OCI-LY3 (cell line): ENCODE measurements around the gene PGP.

Experiments
- EZH2phosphoT487 ChIP-seq: fragments of 200-600 bp; shearing (Covaris generic); IDR thresholded peaks from 2 replicates; pipeline ENCODE4 v1.6.1; 2018; ENCODE audit warnings: antibody characterized with exemption, mixed run types, low read depth
- TF ChIP-seq, protein P1 (sequence below): fragments of 200-600, 300-600 bp; sonication (generic); IDR thresholded peaks from 2 replicates; pipeline ENCODE4 v1.5.1; 2014; ENCODE audit warnings: antibody characterized with exemption, low read length, low read depth

DNA sequence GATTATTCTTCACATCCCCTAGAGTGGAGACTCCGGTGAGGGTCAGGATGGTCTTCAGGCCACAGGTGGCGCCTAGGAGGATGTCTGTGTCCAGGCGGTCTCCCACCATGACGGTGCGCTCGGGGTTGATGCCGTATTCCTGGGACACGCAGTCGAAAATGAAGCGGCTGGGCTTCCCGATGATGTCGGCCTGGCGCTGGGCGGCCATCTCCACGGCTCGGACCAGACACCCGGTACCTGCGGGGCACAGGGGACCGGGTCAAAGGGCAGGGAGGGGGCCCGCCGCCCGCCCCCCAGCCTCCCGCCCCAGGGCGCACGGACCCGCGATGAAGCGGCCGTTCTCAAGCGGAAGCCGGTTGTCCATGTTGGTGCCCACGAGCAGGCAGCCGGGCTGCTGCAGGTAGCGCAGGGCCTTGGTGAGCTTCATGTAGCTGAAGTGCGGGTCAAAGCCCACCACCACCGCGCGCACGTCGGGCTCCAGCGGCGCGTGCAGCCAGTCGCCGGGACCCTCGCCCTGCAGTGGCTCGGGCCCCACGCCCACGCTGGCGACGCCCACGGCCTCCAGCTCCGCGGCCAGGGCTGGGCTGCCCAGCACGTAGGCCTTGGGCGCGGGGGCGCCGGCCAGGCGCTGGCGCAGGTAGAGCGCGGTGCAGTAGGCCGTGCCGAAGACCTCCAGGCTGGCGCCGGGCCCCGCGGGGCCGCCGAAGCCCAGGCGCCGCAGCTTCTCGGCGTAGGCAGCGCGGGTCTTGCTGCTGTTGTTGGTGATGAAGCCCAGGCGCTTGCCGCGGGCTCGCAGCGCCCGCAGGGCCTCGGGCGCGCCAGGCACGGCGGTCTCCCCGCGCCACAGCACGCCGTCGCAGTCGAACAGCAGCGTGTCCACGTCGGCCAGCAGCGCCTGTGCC is 572 bp downstream of the PGP start:
- TF ChIP-seq, protein P1, sequence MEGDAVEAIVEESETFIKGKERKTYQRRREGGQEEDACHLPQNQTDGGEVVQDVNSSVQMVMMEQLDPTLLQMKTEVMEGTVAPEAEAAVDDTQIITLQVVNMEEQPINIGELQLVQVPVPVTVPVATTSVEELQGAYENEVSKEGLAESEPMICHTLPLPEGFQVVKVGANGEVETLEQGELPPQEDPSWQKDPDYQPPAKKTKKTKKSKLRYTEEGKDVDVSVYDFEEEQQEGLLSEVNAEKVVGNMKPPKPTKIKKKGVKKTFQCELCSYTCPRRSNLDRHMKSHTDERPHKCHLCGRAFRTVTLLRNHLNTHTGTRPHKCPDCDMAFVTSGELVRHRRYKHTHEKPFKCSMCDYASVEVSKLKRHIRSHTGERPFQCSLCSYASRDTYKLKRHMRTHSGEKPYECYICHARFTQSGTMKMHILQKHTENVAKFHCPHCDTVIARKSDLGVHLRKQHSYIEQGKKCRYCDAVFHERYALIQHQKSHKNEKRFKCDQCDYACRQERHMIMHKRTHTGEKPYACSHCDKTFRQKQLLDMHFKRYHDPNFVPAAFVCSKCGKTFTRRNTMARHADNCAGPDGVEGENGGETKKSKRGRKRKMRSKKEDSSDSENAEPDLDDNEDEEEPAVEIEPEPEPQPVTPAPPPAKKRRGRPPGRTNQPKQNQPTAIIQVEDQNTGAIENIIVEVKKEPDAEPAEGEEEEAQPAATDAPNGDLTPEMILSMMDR: no peak
- no peak for TF ChIP-seq EZH2phosphoT487
